VCaP (cell line): ENCODE results near the gene HPSE.

ENCODE experiments used
- H3K27ac ChIP-seq: fragments of 450-650 bp; 2 replicates; pipeline ENCODE4 v1.5.1; 2017
- CTCF ChIP-seq: fragments of 450-650 bp; conservative IDR thresholded peaks from 2 replicates; pipeline ENCODE4 v1.5.1; 2017; ENCODE audit warnings: mild to moderate bottlenecking, moderate library complexity

HPSE gene

GRCh38 chr4:83334425-83335241 lies at the start of gene HPSE:
HPSE (minus strand) TSS chr4:83334848; CDS start chr4:83334782, 66 bp downstream.
- H3K27ac ChIP-seq = no peak within 1 kb of the TSS
- no peak for TF ChIP-seq CTCF

DNA sequence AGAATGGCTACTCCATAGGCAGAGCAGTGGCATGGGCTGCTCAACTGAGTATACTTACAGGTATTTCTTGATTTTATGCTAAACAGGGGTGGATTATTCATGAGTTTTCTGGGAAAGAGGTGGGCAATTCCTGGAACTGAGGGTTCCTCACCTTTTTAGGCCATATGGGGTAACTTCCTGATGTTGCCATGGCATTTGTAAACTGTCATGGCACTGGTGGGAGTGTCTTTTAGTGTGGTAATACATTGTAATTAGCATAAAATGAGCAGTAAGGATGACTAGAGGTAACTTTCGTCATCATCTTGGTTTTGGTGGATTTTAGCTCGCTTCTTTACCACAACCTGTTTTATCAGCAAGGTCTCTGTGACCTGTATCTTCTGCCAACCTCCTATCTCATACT lies 48.2 kb upstream of the HPSE start:
- TF ChIP-seq CTCF = no peak
- no peak overlapping the region for H3K27ac ChIP-seq

- no peak for TF ChIP-seq CTCF
- no peak overlapping the region for H3K27ac ChIP-seq
Measured at GRCh38 chr4:83381173-83381572, 46.5 kb upstream of the HPSE start.

DNA sequence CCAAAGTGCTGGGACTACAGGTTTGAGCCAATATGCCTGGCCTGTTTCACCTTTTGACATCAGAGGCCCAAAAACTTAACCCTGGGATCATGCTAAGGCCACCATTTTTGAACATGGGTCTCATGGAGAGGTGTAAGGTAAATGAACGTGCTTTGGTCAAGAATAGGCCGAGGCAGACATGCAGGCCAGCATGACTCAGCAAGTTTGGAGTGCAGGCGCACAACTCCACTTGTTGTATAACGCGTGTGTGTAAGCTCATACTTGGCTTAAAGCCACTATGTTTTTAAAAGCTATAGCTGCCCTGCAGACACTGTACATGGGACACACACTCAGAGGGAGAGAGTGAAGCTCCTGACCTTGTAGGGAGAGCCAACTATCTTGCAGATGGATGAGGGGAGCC lies 43.8 kb upstream of the HPSE start:
- TF ChIP-seq CTCF = no peak
- no peak overlapping the region for H3K27ac ChIP-seq

DNA sequence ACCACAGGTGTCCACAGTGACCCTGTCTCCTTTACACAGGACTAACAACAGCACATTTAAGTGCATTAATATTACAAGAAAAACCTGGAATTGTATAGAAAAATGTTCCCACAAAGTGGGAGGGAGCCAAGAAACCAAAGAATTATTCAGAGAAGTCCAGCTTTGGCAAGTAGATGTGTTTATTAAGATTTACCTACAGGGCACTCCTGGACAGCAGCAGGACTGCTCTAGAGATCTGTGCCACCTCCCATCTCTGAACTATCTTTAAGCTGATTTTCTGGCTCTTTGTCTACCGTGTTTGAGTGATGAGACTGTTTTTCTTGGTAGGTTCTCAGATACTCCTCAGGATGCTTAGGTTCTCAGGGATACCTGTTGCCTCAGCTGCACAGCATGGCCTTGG lies 38.3 kb upstream of the HPSE start:
- no peak overlapping the region for H3K27ac ChIP-seq
- TF ChIP-seq CTCF = no peak

GRCh38 chr4:83371936-83372335 lies 37.3 kb upstream of the HPSE start:
- H3K27ac ChIP-seq = no peak overlapping the region
- no peak for TF ChIP-seq CTCF

GRCh38 chr4:83371235-83371634 lies 36.6 kb upstream of the HPSE start:
- TF ChIP-seq CTCF = no peak
- no peak overlapping the region for H3K27ac ChIP-seq
